Measurements from ENCODE around the gene SDR42E1.

SDR42E1 gene
- long read RNA-seq, result 0 reads

GRCh38 chr16:82011199-82011641, at the start of gene SDR42E1:
Gene SDR42E1, minus strand, starts transcription at chr16:82011470. Its CDS starts 10,612 bp downstream, at chr16:82000858.
- TF ChIP-seq GABPA (IDR thresholded peaks at IDR 0.05; ENCODE audit: low read depth) (no peak), SPI1 (IDR thresholded peaks at IDR 0.05; ENCODE audit: borderline replicate concordance, low read depth) (no peak), REST (IDR thresholded peaks at IDR 0.05; ENCODE audit: insufficient replicate concordance, low read depth) (no peak), CTCF (IDR thresholded peaks at IDR 0.05; ENCODE audit: insufficient read depth, low read length) (no peak), POLR2AphosphoS5 (IDR thresholded peaks at IDR 0.05; ENCODE audit: low read depth) (no peak)
- Histone ChIP-seq H3K27ac (replicated peaks) (no peak within 1 kb of the TSS), H3K27me3 (ENCODE audit: insufficient read depth, poor library complexity, severe bottlenecking) (peaks cover 4% of the 10 kb centered on the region), H3K4me3 (replicated peaks; ENCODE audit: insufficient read depth, low read length) (no peak within 1 kb of the TSS)
- DNase-seq (ENCODE audit: low read depth in 1 of 2, low spot score in 1 of 2), result no peak

- TF ChIP-seq POLR2AphosphoS5 (IDR thresholded peaks at IDR 0.05; ENCODE audit: low read depth), result no peak
- no peak for TF ChIP-seq CTCF (IDR thresholded peaks at IDR 0.05; ENCODE audit: insufficient read depth, low read length)
- no peak for TF ChIP-seq GABPA (IDR thresholded peaks at IDR 0.05; ENCODE audit: low read depth)
- no peak for TF ChIP-seq REST (IDR thresholded peaks at IDR 0.05; ENCODE audit: insufficient replicate concordance, low read depth)
- no peak for TF ChIP-seq SPI1 (IDR thresholded peaks at IDR 0.05; ENCODE audit: borderline replicate concordance, low read depth)
- peaks cover 5% of the 10 kb centered on the region for H3K27me3 ChIP-seq (ENCODE audit: insufficient read depth, poor library complexity, severe bottlenecking)
- DNase-seq (ENCODE audit: low read depth in 1 of 2, low spot score in 1 of 2), result no peak
- H3K4me3 ChIP-seq (replicated peaks; ENCODE audit: insufficient read depth, low read length), result no peak overlapping the region
- no peak overlapping the region for H3K27ac ChIP-seq (replicated peaks)
Measured at GRCh38 chr16:82059983-82060421, 48.7 kb upstream of the SDR42E1 start.

GRCh38 chr16:82059161-82059982, 48.1 kb upstream of the SDR42E1 start:
- DNase-seq (ENCODE audit: low read depth in 1 of 2, low spot score in 1 of 2), result no peak
- Histone ChIP-seq H3K27ac (replicated peaks) (no peak overlapping the region), H3K4me3 (replicated peaks; ENCODE audit: insufficient read depth, low read length) (no peak overlapping the region), H3K27me3 (ENCODE audit: insufficient read depth, poor library complexity, severe bottlenecking) (peaks cover 5% of the 10 kb centered on the region)
- TF ChIP-seq CTCF (IDR thresholded peaks at IDR 0.05; ENCODE audit: insufficient read depth, low read length) (no peak), GABPA (IDR thresholded peaks at IDR 0.05; ENCODE audit: low read depth) (no peak), POLR2AphosphoS5 (IDR thresholded peaks at IDR 0.05; ENCODE audit: low read depth) (no peak), SPI1 (IDR thresholded peaks at IDR 0.05; ENCODE audit: borderline replicate concordance, low read depth) (no peak), REST (IDR thresholded peaks at IDR 0.05; ENCODE audit: insufficient replicate concordance, low read depth) (no peak)
